NCI-H2107 (cell line): ENCODE measurements around the gene P3H1.
"Not testable (repeated sequence)": the region's sequence is repeated elsewhere in the genome, so short reads cannot be mapped to it uniquely, and the experiment has no call there.

Source experiments
- DNase-seq: peaks from one replicate; lab custom pipeline; 2025; lab: John Stamatoyannopoulos, UW

Gene P3H1

GRCh38 chr1:42730002-42730401, 36.8 kb downstream of the P3H1 start:
- no peak for DNase-seq

- DNase-seq, result not testable (repeated sequence)
Measured at GRCh38 chr1:42725820-42726219, 41.0 kb downstream of the P3H1 start.

- DNase-seq, result no peak
Measured at GRCh38 chr1:42723511-42723910, 43.3 kb downstream of the P3H1 start.

- DNase-seq, result not testable (repeated sequence)
Measured at GRCh38 chr1:42722403-42722802, 44.4 kb downstream of the P3H1 start.

- no peak for DNase-seq
Measured at GRCh38 chr1:42721926-42722325, 44.9 kb downstream of the P3H1 start.

GRCh38 chr1:42720868-42721267, 46.0 kb downstream of the P3H1 start:
- DNase-seq, result no peak

- not testable (repeated sequence) for DNase-seq
Measured at GRCh38 chr1:42714441-42714840, 52.4 kb downstream of the P3H1 start.

- no peak for DNase-seq
Measured at GRCh38 chr1:42713293-42713692, 53.5 kb downstream of the P3H1 start.

- not testable (repeated sequence) for DNase-seq
Measured at GRCh38 chr1:42712808-42713207, 54.0 kb downstream of the P3H1 start.

GRCh38 chr1:42703888-42704464, 62.9 kb downstream of the P3H1 start:
- DNase-seq, result no peak

- DNase-seq, result no peak
Measured at GRCh38 chr1:42700006-42700405, 66.8 kb downstream of the P3H1 start.

GRCh38 chr1:42698081-42698813, 68.6 kb downstream of the P3H1 start:
- no peak for DNase-seq
